GM10266 (cell line): ENCODE measurements around the gene RUVBL2.
A peak's percentile ranks its signal among the peaks of the same experiment; 100 is the strongest.

Experiments
- DNase-seq: peaks from one replicate; pipeline ENCODE4 v3.0.0; 2012; ENCODE audit errors: extremely low spot score
- CTCF ChIP-seq: IDR thresholded peaks from 2 replicates; pipeline ENCODE4 v1.5.1; 2012; ENCODE audit warnings: mild to moderate bottlenecking, low read depth; ENCODE audit not compliant: control insufficient read depth, insufficient read depth; ENCODE audit errors: missing control alignments

The RUVBL2 gene

GRCh38 chr19:48961051-48961649, 32.5 kb upstream of the RUVBL2 start:
- no peak for DNase-seq
- no peak for TF ChIP-seq CTCF

DNA sequence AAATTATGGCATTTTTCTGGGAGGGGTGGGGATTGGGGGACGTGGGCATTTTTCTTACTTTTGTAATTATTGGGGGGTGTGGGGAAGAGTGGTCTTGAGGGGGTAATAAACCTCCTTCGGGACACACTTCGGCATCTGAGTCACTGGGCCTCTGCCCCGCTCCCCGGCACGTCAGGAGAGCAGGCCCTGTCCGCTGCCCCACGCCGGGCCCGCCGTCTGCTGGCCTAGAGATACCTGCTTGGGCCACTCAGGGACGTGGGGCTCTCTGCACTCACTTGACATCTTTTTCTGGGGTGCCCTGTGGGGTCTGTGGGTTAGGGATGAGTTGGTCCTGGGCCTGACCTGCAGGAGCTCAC, 32.0 kb upstream of the RUVBL2 start:
- TF ChIP-seq CTCF: no peak
- DNase-seq: no peak

DNA sequence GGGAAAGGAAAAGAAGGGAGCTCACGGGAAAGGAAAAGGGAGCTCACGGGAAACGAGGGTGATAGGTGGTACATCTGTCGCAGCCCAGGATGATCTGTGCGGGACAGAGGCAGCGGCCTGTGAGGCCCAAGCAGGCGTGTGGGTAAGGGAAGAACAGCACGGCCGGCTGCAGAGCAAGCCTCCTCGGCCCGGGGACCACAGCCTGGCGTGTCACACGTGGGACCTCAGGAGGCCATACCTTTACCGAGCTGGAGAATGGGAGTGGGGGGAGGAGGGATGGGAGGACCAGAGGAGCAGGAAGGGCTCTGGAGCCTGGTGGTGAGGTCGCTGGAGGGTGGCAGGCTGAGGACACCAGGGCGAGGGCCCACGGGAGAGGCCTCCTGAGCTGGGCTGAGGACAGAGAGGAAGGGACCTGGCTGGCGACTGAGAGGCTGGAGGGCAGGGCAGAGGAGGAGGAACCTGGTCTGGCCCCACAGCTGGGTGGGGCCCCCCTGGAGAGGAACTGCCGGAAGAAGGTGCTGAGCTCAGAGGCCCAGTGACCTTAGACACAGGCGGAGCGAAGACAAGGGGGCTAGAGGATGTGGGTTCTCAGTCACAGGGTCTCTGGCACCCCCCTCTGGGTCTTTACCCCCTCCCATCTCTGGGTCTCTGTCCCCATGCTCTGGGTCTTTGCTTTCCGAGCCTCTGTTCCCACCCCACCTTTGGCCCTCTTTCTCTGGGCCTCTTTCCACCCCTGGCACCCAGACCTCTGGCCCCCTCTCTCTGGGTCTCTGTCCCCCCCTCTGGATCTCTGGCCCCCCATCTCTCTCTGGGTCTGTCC, 31.4 kb upstream of the RUVBL2 start:
- no peak for TF ChIP-seq CTCF
- peak; percentile 85 for DNase-seq

- TF ChIP-seq CTCF: no peak
- DNase-seq: no peak
These were observed 30.9 kb upstream of the RUVBL2 start for GRCh38 chr19:48962849-48963165.

GRCh38 chr19:48963371-48964204, 30.1 kb upstream of the RUVBL2 start:
- TF ChIP-seq CTCF: no peak
- peak; percentile 87 for DNase-seq

DNA sequence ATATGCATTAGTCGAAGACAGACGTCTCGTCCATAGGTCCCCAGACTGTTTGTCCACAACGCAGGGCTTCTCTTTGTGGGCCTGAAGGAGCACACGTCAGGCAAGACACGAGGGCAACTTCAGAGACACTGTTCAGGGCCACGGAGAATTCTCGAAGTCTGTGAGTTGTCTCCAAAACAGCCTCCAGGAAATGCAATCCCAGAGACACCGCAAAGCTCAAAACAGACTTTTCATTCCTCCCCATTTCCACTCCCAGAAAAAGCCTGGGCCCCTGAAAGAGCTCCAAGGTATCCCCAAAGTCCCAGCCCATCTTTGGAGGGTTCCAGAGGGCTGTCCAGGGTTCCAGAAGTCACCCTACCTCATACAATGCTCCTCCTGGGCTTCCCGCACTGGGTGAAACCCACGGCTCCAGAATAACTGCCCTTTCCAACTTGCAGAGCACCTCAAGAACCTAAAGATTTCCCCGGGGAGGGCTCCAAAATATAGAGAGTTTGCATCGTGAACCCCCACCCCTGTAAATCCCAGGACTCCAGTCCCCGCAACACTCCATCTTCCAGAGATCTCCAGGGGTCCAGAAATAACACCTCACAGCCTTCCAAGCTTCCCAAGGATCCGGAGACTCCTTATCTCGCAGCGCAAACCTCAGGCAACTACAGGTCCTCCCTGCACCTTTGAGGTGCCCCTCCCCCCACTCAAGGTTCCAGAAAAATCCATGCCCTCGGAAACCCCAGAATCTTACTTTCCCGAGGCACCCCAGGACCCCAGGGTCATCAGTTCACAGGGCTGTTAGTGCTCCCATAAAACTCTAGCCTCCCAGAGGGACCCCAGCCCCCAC, 29.3 kb upstream of the RUVBL2 start:
- no peak for DNase-seq
- no peak for TF ChIP-seq CTCF
